Neural crest cell (in vitro differentiated cells): ENCODE measurements around the gene WRNIP1. TPM values are rescaled to one million over a fixed set of nuclear protein-coding genes. Genes with fewer than 3 reads are reported as not detected.
A peak's percentile ranks its signal among the peaks of the same experiment; 100 is the strongest.

Experiments
- DNase-seq: peaks from one replicate; pipeline ENCODE4 v3.0.0; 2021; ENCODE audit warnings: low read depth, mixed read lengths, low spot score
- H3K27ac Mint-ChIP-seq: one replicate; pipeline ENCODE4 v1.8.0; 2021; ENCODE audit warnings: mild to moderate bottlenecking, mixed read lengths; ENCODE audit not compliant: unreplicated experiment
- H3K27me3 Mint-ChIP-seq: 2 replicates; pipeline ENCODE4 v1.8.0; 2021; ENCODE audit warnings: low read depth, mild to moderate bottlenecking, mixed read lengths
- H3K36me3 Mint-ChIP-seq: 2 replicates; pipeline ENCODE4 v1.8.0; 2021; ENCODE audit warnings: low read depth, mild to moderate bottlenecking, mixed read lengths
- H3K4me1 Mint-ChIP-seq: 2 replicates; pipeline ENCODE4 v1.8.0; 2021; ENCODE audit warnings: mixed read lengths
- H3K4me3 Mint-ChIP-seq: one replicate; pipeline ENCODE4 v1.8.0; 2021; ENCODE audit warnings: mild to moderate bottlenecking, mixed read lengths
- H3K9me3 Mint-ChIP-seq: 2 replicates; pipeline ENCODE4 v1.8.0; 2021; ENCODE audit warnings: mixed read lengths
- total RNA-seq: library from RNA; stranded (reverse); gene quantifications from 2 replicates; pipeline ENCODE4 v1.2.1, GENCODE V29; 2021
- TF ChIP-seq, protein P1 (sequence below): fragments of 200-600 bp; sonication (generic); conservative IDR thresholded peaks from 2 replicates; pipeline ENCODE4 v1.5.0; 2021; ENCODE audit warnings: antibody characterized with exemption, mild to moderate bottlenecking

The WRNIP1 gene
- total RNA-seq, 1 donor from 2014 or later = 46.2 TPM

DNA sequence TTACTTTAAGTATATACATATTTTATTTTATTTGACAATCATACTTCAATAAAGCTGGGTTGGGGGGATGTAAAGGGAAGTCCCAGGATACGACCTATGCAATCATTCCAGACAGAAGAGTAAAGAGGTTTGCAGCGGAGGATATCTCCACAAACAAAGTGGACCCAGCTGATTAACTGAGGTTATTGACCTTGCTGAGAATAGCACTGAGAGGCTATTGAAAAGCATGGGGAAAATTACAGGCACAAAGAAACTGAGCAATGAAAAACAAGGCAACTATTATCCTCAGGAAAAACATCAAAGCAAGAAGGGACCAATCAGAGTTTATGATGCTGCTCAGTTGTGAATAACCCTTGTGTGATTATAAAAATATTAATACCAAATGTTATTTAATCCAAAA, 43.8 kb downstream of the WRNIP1 start:
- no peak overlapping the region for H3K27ac Mint-ChIP-seq
- peaks cover 52% of the 10 kb centered on the region for H3K4me1 Mint-ChIP-seq
- H3K9me3 Mint-ChIP-seq = peaks cover 2% of the 10 kb centered on the region
- TF ChIP-seq, protein P1, sequence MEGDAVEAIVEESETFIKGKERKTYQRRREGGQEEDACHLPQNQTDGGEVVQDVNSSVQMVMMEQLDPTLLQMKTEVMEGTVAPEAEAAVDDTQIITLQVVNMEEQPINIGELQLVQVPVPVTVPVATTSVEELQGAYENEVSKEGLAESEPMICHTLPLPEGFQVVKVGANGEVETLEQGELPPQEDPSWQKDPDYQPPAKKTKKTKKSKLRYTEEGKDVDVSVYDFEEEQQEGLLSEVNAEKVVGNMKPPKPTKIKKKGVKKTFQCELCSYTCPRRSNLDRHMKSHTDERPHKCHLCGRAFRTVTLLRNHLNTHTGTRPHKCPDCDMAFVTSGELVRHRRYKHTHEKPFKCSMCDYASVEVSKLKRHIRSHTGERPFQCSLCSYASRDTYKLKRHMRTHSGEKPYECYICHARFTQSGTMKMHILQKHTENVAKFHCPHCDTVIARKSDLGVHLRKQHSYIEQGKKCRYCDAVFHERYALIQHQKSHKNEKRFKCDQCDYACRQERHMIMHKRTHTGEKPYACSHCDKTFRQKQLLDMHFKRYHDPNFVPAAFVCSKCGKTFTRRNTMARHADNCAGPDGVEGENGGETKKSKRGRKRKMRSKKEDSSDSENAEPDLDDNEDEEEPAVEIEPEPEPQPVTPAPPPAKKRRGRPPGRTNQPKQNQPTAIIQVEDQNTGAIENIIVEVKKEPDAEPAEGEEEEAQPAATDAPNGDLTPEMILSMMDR = no peak
- H3K4me3 Mint-ChIP-seq = peak overlapping the region; percentile 5
- DNase-seq = no peak
- no peaks in the 10 kb centered on the region for H3K36me3 Mint-ChIP-seq
- no peaks in the 10 kb centered on the region for H3K27me3 Mint-ChIP-seq

DNA sequence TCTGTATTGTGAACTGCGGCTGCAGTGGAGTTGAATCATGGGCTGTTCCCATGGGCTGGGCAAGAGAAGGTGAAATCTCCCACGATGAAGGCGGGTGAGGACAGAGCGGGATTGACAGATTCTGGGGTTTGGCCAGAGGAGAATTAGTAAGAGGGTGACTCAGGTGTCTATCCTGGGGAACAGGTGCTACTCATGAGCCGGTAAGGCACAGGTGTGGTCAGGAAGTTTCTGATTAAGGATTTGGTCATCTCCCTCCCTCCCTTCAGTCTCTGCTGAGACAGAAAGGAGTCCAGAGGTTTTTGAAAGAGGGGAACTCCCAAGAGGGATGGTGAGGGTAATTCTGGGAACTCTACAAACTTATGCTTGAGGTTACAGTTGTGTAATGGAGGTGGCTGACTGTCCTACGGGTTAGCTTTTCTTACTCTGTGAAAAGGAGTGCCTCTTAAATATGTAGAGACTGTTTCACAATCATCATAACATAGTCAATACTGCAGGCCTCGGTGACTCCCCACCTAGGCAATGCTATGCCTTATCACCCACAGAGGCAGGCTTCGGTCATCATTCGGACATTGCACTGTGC, 45.0 kb downstream of the WRNIP1 start:
- TF ChIP-seq, protein P1 = no peak
- no peak for DNase-seq
- Mint-ChIP-seq H3K4me3 (no peak overlapping the region), H3K36me3 (no peaks in the 10 kb centered on the region), H3K9me3 (peaks cover 2% of the 10 kb centered on the region), H3K4me1 (peaks cover 52% of the 10 kb centered on the region), H3K27me3 (no peaks in the 10 kb centered on the region), H3K27ac (peak overlapping the region; percentile 40)

DNA sequence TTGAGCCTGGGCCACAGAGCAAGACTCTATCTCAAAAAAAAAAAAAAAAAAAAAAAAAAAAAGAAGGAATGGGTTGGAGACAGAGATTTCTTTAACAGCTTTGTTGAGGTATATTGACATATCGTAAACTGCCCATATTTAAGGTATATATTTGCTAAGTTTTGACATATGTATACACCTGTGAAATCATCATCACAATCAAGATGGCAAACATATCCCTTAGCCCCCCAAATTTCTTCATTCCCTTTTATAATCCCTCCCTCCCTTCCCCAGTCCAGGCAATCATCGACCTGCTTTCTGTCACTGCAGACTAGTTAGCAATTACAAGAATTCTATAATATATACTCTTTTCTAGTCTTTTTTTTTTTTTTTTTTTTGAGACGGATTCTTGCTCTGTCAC, 47.5 kb downstream of the WRNIP1 start:
- Mint-ChIP-seq H3K36me3 (peaks cover 14% of the 10 kb centered on the region), H3K4me3 (no peak overlapping the region), H3K27ac (no peak overlapping the region), H3K27me3 (no peaks in the 10 kb centered on the region), H3K4me1 (peaks cover 36% of the 10 kb centered on the region), H3K9me3 (peaks cover 10% of the 10 kb centered on the region)
- TF ChIP-seq, protein P1 = no peak
- DNase-seq = no peak

DNA sequence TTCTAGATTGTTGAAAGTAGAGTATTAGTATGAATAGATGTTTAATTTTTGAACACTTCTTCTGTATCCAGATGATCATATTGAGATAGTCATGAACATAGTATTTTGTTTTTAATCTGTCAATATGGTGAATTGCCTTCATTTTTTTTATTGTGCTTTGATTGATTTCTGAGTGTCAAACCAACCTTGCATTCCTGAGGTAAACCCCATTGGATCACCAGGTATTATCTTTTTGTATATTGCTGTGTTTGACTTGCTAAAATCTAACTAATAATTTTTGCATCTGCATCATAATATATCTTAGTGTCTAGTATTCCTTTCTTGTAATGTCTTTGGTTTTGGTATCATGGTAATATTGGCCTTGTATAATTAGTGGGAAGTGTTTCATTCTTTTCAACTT, 51.0 kb downstream of the WRNIP1 start:
- no peaks in the 10 kb centered on the region for H3K27me3 Mint-ChIP-seq
- TF ChIP-seq, protein P1 = no peak

DNA sequence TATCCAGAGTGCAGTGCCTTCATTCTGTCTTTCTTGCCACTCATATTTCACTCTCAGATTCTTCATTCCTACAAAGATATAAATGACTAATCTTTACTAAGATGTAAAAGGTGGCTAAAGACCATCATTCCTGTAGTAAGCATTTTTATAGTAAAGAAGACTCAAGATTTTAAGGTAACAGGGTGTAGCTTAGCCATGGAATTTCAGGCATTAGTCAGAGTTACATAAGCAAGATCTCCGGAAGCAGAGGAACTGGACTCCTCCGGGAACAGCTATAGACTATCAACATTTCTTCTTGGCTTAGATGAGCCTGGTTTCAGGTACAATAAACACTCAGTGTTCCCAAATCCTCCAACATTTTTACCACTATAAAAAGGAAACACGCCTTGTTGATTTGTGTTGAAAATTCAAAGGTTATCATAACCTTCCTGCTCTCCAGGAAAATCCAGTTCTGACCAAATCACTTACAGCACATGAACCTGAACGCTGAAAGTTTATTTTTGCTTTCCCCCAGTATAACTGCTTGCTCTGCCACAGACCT, 52.8 kb downstream of the WRNIP1 start:
- DNase-seq = no peak
- TF ChIP-seq, protein P1 = no peak
- Mint-ChIP-seq H3K27ac (no peak overlapping the region), H3K4me1 (no peaks in the 10 kb centered on the region), H3K9me3 (peaks cover 8% of the 10 kb centered on the region), H3K36me3 (peaks cover 14% of the 10 kb centered on the region), H3K27me3 (no peaks in the 10 kb centered on the region), H3K4me3 (no peak overlapping the region)

More for the DNA sequence above, 51.0 kb downstream of the WRNIP1 start:
- Mint-ChIP-seq H3K4me1 (peaks cover 9% of the 10 kb centered on the region), H3K9me3 (peaks cover 10% of the 10 kb centered on the region), H3K36me3 (peaks cover 14% of the 10 kb centered on the region), H3K4me3 (no peak overlapping the region), H3K27ac (no peak overlapping the region)
- DNase-seq = no peak
